HEK293T (cell line): ENCODE data around the gene MREG.

Experiments
- CTCF ChIA-PET: fragments of 350-600 bp; formaldehyde crosslinking; extraction: SDS; loops from one replicate; lab custom pipeline; 2021; ENCODE audit warnings: antibody characterized with exemption, inconsistent platforms; lab: Yijun Ruan, JAX
- POLR2A ChIA-PET: fragments of 350-600 bp; formaldehyde crosslinking; extraction: SDS; loops from one replicate; lab custom pipeline; 2020; ENCODE audit warnings: antibody characterized with exemption, inconsistent platforms; lab: Yijun Ruan, JAX
- DNase-seq: peaks from one replicate; pipeline ENCODE4 v3.0.0; 2012; ENCODE audit warnings: mixed read lengths; ENCODE audit errors: extremely low spot score
- ARNT ChIP-seq: fragments of 450-650 bp; IDR thresholded peaks from 2 replicates; pipeline ENCODE4 v1.6.1; 2017; ENCODE audit warnings: mild to moderate bottlenecking
- BHLHE40 ChIP-seq: fragments of 450-650 bp; IDR thresholded peaks from 2 replicates; pipeline ENCODE4 v1.6.1; 2016; ENCODE audit warnings: mild to moderate bottlenecking, moderate library complexity, borderline replicate concordance
- CTBP1 ChIP-seq: fragments of 450-650 bp; IDR thresholded peaks from 2 replicates; pipeline ENCODE4 v1.6.1; 2016; ENCODE audit warnings: borderline replicate concordance
- ELF4 ChIP-seq: fragments of 450-650 bp; IDR thresholded peaks from 2 replicates; pipeline ENCODE4 v1.6.1; 2017; ENCODE audit warnings: antibody characterized with exemption
- FOXA1 ChIP-seq: fragments of 450-650 bp; IDR thresholded peaks from 2 replicates; pipeline ENCODE4 v1.6.1; 2016; ENCODE audit warnings: mild to moderate bottlenecking
- FOXK2 ChIP-seq: fragments of 450-650 bp; IDR thresholded peaks from 2 replicates; pipeline ENCODE4 v1.6.1; 2016; ENCODE audit warnings: mild to moderate bottlenecking
- FOXM1 ChIP-seq: fragments of 450-650 bp; IDR thresholded peaks from 2 replicates; pipeline ENCODE4 v1.6.1; 2017; ENCODE audit warnings: mild to moderate bottlenecking, borderline replicate concordance
- HDGF ChIP-seq: fragments of 450-650 bp; IDR thresholded peaks from 2 replicates; pipeline ENCODE4 v1.6.1; 2017; ENCODE audit warnings: antibody characterized with exemption, borderline replicate concordance
- L3MBTL2 ChIP-seq: fragments of 450-650 bp; conservative IDR thresholded peaks from 2 replicates; pipeline ENCODE4 v1.6.1; 2016; ENCODE audit warnings: mild to moderate bottlenecking
- LEF1 ChIP-seq: fragments of 450-650 bp; IDR thresholded peaks from 2 replicates; pipeline ENCODE4 v1.6.1; 2017; ENCODE audit warnings: mild to moderate bottlenecking, borderline replicate concordance
- NFRKB ChIP-seq: fragments of 450-650 bp; IDR thresholded peaks from 2 replicates; pipeline ENCODE4 v1.6.1; 2016; ENCODE audit warnings: mild to moderate bottlenecking, moderate library complexity
- PKNOX1 ChIP-seq: fragments of 450-650 bp; IDR thresholded peaks from 2 replicates; pipeline ENCODE4 v1.6.1; 2016
- SP1 ChIP-seq: fragments of 450-650 bp; IDR thresholded peaks from 2 replicates; pipeline ENCODE4 v1.6.1; 2017
- SUZ12 ChIP-seq: fragments of 450-650 bp; IDR thresholded peaks from 2 replicates; pipeline ENCODE4 v1.6.1; 2016; ENCODE audit warnings: mild to moderate bottlenecking
- TARDBP ChIP-seq: fragments of 450-650 bp; IDR thresholded peaks from 2 replicates; pipeline ENCODE4 v1.6.1; 2016
- ZNF384 ChIP-seq: fragments of 450-650 bp; IDR thresholded peaks from 2 replicates; pipeline ENCODE4 v1.6.1; 2016

MREG gene

GRCh38 chr2:215985257-215985656, 28.1 kb downstream of the MREG start:
- CTCF ChIA-PET, result no interaction called here
- no peak for DNase-seq
- TF ChIP-seq BHLHE40 (no peak), FOXM1 (no peak), ELF4 (no peak), ARNT (no peak), FOXA1 (no peak), NFRKB (no peak), SUZ12 (no peak), ZNF384 (no peak), LEF1 (no peak), CTBP1 (no peak)
- POLR2A ChIA-PET, result no interaction called here

- ChIA-PET CTCF (no interaction called here), POLR2A (no interaction called here)
- DNase-seq, result no peak
- no peak for TF ChIP-seq BHLHE40
- TF ChIP-seq LEF1, result no peak
- no peak for TF ChIP-seq TARDBP
- TF ChIP-seq L3MBTL2, result no peak
- TF ChIP-seq PKNOX1, result no peak
- TF ChIP-seq SP1, result no peak
- no peak for TF ChIP-seq FOXA1
- no peak for TF ChIP-seq FOXK2
- TF ChIP-seq ZNF384, result no peak
- TF ChIP-seq NFRKB, result no peak
- no peak for TF ChIP-seq SUZ12
- TF ChIP-seq ELF4, result no peak
- TF ChIP-seq ARNT, result no peak
- TF ChIP-seq FOXM1, result no peak
- no peak for TF ChIP-seq HDGF
- TF ChIP-seq CTBP1, result no peak
Measured at GRCh38 chr2:215984661-215985060, 28.7 kb downstream of the MREG start.

- no peak for DNase-seq
- TF ChIP-seq CTBP1 (no peak), PKNOX1 (peak; percentile 62)
- ChIA-PET POLR2A (no interaction called here), CTCF (no interaction called here)
Measured at GRCh38 chr2:215983581-215984351, 29.6 kb downstream of the MREG start.

GRCh38 chr2:215982465-215982875, 30.9 kb downstream of the MREG start:
- POLR2A ChIA-PET, result no interaction called here
- DNase-seq, result no peak
- TF ChIP-seq FOXM1 (no peak), ARNT (no peak), NFRKB (no peak), ZNF384 (no peak), BHLHE40 (no peak), ELF4 (no peak), TARDBP (no peak), HDGF (no peak), LEF1 (no peak), SP1 (no peak), FOXA1 (no peak), CTBP1 (no peak), SUZ12 (no peak), L3MBTL2 (no peak), PKNOX1 (no peak), FOXK2 (no peak)
- CTCF ChIA-PET, result no interaction called here

- ChIA-PET POLR2A (no interaction called here), CTCF (no interaction called here)
- DNase-seq, result no peak
- TF ChIP-seq ZNF384 (no peak), SUZ12 (no peak), PKNOX1 (no peak), L3MBTL2 (no peak), TARDBP (no peak), FOXM1 (no peak), SP1 (no peak), ARNT (no peak), HDGF (no peak), FOXK2 (no peak), CTBP1 (no peak), ELF4 (no peak), NFRKB (no peak), FOXA1 (no peak), LEF1 (no peak), BHLHE40 (no peak)
Measured at GRCh38 chr2:215981115-215981514, 32.2 kb downstream of the MREG start.
